AG20443 (cell line): Measurements from ENCODE around the gene SLC25A21.
"Not testable (repeated sequence)": the region's sequence is repeated elsewhere in the genome, so short reads cannot be mapped to it uniquely, and the experiment has no call there.

ENCODE experiments used
- DNase-seq: peaks from one replicate; pipeline ENCODE4 v3.0.0; 2012; ENCODE audit warnings: low spot score, mixed read lengths

Gene SLC25A21

GRCh38 chr14:37186865-37187264 lies 14.5 kb upstream of the SLC25A21 start:
- DNase-seq, result no peak

DNA sequence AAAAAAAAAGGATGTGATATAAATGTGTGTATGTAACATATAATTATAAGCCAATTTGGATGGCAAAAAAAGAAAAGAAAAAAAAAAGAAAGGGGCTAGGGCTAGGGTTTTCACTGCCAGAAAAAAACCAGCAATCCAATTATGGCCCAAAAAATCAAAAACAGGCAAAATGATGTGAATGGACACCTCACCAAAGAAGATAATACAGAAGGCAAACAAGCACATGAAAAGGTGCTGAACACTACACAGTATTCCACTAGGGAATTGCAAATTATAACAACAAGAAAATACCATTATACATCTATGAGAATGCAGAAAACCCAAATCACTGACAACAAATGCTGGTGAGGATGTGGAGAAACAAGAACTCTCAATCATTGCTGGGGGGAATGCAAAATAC lies 13.3 kb upstream of the SLC25A21 start:
- no peak for DNase-seq

- DNase-seq, result not testable (repeated sequence)
These were observed 12.1 kb upstream of the SLC25A21 start for GRCh38 chr14:37184520-37184919.

- DNase-seq, result no peak
These were observed 9.0 kb upstream of the SLC25A21 start for GRCh38 chr14:37181441-37181840.

DNA sequence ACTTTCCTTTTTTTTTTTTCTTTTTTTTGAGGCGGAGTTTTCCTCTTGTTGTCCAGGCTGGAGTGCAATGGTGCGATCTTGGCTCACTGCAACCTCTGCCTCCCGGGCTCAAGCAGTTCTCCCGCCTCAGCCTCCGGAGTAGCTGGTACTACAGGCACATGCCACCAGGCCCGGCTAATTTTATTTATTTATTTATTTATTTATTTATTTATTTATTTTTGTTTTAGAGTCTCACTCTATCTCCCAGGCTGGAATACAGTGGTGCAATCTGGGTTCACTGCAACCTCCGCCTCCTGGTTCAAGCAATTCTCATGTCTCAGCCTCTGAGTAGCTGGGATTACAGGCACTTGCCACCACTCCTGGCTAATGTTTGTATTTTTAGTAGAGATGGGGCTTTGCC lies 8.5 kb upstream of the SLC25A21 start:
- not testable (repeated sequence) for DNase-seq

GRCh38 chr14:37179896-37180502 lies 7.6 kb upstream of the SLC25A21 start:
- DNase-seq, result peak; percentile 14

GRCh38 chr14:37172936-37173614 lies 669 bp upstream of the SLC25A21 start:
- no peak for DNase-seq

GRCh38 chr14:37171678-37172023 lies 755 bp downstream of the SLC25A21 start:
- DNase-seq, result no peak

GRCh38 chr14:37170993-37171392 lies 1.4 kb downstream of the SLC25A21 start:
- DNase-seq, result no peak

GRCh38 chr14:37170237-37170636 lies 2.2 kb downstream of the SLC25A21 start:
- DNase-seq, result no peak

DNA sequence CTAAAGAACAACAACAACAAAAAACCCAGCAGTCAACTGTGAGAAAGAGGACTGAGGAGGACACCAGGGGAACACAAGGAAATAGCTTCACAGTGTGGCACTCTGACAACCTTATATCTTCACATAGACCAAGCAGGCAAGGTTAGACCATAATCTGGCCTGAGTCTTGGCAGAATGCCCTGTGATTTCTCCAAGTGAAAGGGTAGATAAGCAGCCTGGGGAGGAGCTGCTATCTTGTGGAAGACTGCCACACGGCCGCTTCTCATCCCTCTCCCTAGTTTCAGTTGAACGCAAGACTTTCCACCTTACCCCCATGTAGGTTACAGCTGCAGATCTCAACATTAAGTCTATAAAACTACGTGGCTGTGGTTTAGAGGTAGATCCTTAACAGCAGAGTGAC lies 3.7 kb downstream of the SLC25A21 start:
- DNase-seq, result no peak

- no peak for DNase-seq
These were observed 5.0 kb downstream of the SLC25A21 start for GRCh38 chr14:37167151-37168047.

DNA sequence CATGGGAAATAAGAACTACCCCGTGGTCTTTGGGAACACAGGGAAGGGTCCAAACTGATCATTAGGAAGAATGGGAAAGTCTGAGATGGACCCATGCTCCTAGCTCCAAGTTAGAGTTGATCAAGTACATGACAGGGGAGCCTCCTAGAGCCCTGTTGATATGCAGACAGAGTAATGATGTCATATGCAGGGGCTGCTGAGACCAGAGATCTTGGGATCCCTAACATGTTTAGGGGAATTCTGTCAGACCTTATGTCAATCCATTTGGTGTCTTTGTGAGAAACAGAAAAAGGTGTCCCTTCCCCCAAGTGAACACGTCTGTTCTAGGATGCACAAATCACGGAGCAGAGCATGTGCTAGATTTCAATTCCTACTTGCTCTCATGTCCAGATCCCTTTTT lies 6.6 kb downstream of the SLC25A21 start:
- DNase-seq, result no peak

- not testable (repeated sequence) for DNase-seq
These were observed 10.1 kb downstream of the SLC25A21 start for GRCh38 chr14:37162307-37162706.

DNA sequence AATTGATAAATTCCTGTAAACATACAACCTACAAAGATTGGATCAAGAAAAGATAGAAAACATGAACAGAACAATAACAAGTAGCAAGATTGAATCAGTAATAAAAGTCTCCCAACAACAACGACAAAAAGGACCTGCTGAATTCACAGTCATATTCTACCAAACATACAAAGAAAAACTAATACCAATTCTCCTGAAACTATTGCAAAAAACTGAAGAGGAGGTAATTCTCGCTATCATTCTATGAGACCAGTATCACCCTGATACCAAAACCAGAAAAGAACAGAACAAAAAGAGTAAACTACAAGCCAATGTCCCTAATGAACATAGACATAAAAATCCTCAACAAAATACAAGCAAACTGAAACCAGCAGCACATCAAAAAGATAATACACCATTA lies 14.4 kb downstream of the SLC25A21 start:
- no peak for DNase-seq

DNA sequence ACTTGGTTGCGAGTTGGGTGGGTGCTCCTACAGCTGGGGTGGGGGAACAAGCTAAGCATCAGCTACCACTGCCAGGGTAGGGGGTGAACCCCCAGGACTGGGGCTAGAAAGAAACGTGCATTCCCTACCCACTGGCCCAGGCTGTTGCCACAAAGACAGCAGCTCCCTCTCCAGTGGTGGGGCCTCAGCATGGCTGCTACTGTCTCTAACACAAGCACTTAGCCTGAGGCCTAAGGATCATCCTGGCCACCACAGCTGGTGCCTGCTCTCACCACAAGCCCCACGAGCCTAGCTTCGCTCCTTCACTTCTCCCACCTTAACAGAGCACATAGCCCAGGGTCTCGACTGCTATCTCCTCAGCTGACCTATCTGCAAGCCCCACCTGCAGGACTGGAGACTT lies 18.9 kb downstream of the SLC25A21 start:
- no peak for DNase-seq

- DNase-seq, result no peak
These were observed 19.4 kb downstream of the SLC25A21 start for GRCh38 chr14:37153005-37153404.

- peak; percentile 35 for DNase-seq
These were observed 22.0 kb downstream of the SLC25A21 start for GRCh38 chr14:37150414-37150813.

GRCh38 chr14:37147310-37147880 lies 25.0 kb downstream of the SLC25A21 start:
- no peak for DNase-seq

- not testable (repeated sequence) for DNase-seq
These were observed 26.0 kb downstream of the SLC25A21 start for GRCh38 chr14:37146438-37146837.

DNA sequence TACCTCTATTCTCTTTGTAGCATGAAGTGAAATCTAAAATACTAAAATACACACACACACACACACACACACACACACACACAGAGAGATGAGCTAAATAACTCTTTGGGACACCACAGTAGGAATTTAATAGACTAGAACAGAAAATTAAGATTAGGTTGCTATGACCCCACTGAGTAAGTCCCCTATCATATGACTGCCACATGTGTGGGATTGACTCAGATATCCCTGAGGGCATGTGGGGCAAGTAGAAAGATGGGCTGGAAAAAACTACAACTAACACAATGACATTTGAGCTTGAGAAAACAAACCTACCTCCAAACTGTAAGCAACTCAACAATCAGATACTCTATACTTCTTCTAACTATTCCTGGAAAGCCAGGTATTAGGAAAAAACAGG lies 27.0 kb downstream of the SLC25A21 start:
- no peak for DNase-seq

DNA sequence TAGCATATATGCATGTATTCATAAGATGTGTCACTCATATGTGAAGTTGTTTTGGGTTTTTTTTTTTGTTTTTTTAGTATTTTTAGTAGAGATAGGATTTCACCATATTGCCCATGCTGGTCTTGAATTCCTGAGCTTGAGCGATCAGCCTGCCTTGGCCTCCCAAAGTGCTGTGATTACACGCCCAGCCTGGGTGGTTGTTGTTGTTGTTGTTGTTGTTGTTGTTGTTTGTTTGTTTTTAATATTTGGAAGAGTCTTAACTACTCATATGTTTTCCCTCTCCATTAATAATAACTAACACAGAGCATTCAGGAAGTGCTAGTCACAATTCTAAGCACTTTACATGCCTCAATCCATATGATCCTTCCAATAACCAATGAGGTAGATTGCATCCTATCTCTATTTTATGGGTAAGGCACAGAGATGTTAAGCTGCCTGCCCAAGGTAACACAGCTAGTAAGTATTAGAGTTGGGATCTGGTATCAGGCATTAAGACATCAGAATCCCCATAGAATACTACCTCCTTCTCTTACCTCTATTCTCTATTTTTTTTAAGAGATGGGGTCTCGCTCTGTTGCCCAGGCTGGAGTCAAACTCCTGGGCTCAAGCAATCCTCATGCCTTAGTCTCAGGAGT lies 27.6 kb downstream of the SLC25A21 start:
- no peak for DNase-seq
